GM12878 (cell line): ENCODE results near the gene MEGF11. TPM values are rescaled to one million over a fixed set of nuclear protein-coding genes. Genes with fewer than 3 reads are reported as not detected.

Source experiments
- ATAC-seq: fragments of 200-7000 bp; cut with Tn5 transposase; 3 replicates; pipeline ENCODE4 v1.9.1; 2020; ENCODE audit warnings: mild to moderate bottlenecking, moderate library complexity
- BruUV-seq: library from RNA; stranded (reverse); fragments of 400-500 nt; replicated peaks from 2 replicates; lab custom pipeline; 2021; lab: Mats Ljungman, UMichigan
- CTCF ChIA-PET: fragments of 300-600 bp; sonication (Branson Sonifier 250); formaldehyde crosslinking; extraction: SDS; loops from one replicate; lab custom pipeline; 2021; ENCODE audit warnings: inconsistent platforms; lab: Yijun Ruan, JAX
- POLR2A ChIA-PET: fragments of 350-600 bp; formaldehyde crosslinking; extraction: SDS; loops from one replicate; lab custom pipeline; 2021; ENCODE audit warnings: inconsistent platforms; lab: Charles Lee
- RAD21 ChIA-PET: fragments of 300-600 bp; sonication (Branson Sonifier 250); formaldehyde crosslinking; loops from one replicate; lab custom pipeline; 2023; ENCODE audit warnings: antibody characterized with exemption; ENCODE audit not compliant: unreplicated experiment; lab: Charles Lee
- SMC1A ChIA-PET: fragments of 300-600 bp; sonication (Branson Sonifier 250); formaldehyde crosslinking; loops from one replicate; lab custom pipeline; 2023; ENCODE audit not compliant: unreplicated experiment, uncharacterized antibody; lab: Charles Lee
- DNase-seq: peaks from one replicate; pipeline ENCODE4 v3.0.0-alpha.2; 2011; ENCODE audit warnings: low read depth, low spot score
- FAIRE-seq: peaks from 3 replicates; lab custom pipeline; 2011; peaks lifted over from hg19 to GRCh38; lab: Jason Lieb, UNC
- H2AFZ ChIP-seq: 2 replicates; pipeline ENCODE4 v1.6.0; 2011; ENCODE audit warnings: low read depth, low read length, control low read depth; ENCODE audit not compliant: control insufficient read depth
- H3K27ac ChIP-seq: 2 replicates; pipeline ENCODE4 v1.5.1; 2011; ENCODE audit warnings: control low read depth; ENCODE audit not compliant: control insufficient read depth, insufficient read depth
- H3K27me3 ChIP-seq, 2 experiments: replicated peaks in 1 of 2; 2 replicates each; pipeline versions ENCODE4 v1.6.0 to v1.6.1; 2011; ENCODE audit warnings: low read length in 1 of 2; ENCODE audit not compliant: control insufficient read depth in 2 of 2, insufficient read depth in 2 of 2
- H3K36me3 ChIP-seq, 2 experiments: 2 replicates each; pipeline ENCODE4 v1.5.1; 2011; ENCODE audit warnings: low read length in 1 of 2; ENCODE audit not compliant: control insufficient read depth in 2 of 2, insufficient read depth in 2 of 2
- H3K4me1 ChIP-seq: 2 replicates; pipeline ENCODE4 v1.6.1; 2011; ENCODE audit warnings: mild to moderate bottlenecking, low read length, moderate library complexity, mixed read lengths; ENCODE audit not compliant: control insufficient read depth, insufficient read depth
- H3K4me2 ChIP-seq: 2 replicates; pipeline ENCODE4 v1.6.0; 2011; ENCODE audit warnings: control low read depth; ENCODE audit not compliant: control insufficient read depth, insufficient read depth
- H3K4me3 ChIP-seq: fragments of 200-600 bp; sonication (generic); 2 replicates; pipeline ENCODE4 v1.5.1; 2016
- H3K79me2 ChIP-seq: 2 replicates; pipeline ENCODE4 v1.6.0; 2011; ENCODE audit warnings: low read length; ENCODE audit not compliant: control insufficient read depth, insufficient read depth
- H3K9ac ChIP-seq: 2 replicates; pipeline ENCODE4 v1.8.0; 2011; ENCODE audit warnings: low read length, control low read depth, mixed read lengths; ENCODE audit not compliant: control insufficient read depth, insufficient read depth
- H3K9me3 ChIP-seq: replicated peaks from 3 replicates; pipeline ENCODE4 v1.5.1; 2011; ENCODE audit warnings: mild to moderate bottlenecking, low read length; ENCODE audit not compliant: control insufficient read depth, insufficient read depth
- H4K20me1 ChIP-seq: 2 replicates; pipeline ENCODE4 v1.6.0; 2011; ENCODE audit not compliant: control insufficient read depth, insufficient read depth
- ATF7 ChIP-seq: fragments of 450-650 bp; IDR thresholded peaks from 2 replicates; pipeline ENCODE4 v1.6.1; 2016; ENCODE audit warnings: low read depth, mild to moderate bottlenecking
- FOXK2 ChIP-seq: fragments of 450-650 bp; IDR thresholded peaks from 2 replicates; pipeline ENCODE4 v1.6.1; 2017; ENCODE audit warnings: mild to moderate bottlenecking, moderate library complexity
- MEF2B ChIP-seq: fragments of 450-650 bp; IDR thresholded peaks from 2 replicates; pipeline ENCODE4 v1.6.1; 2018; ENCODE audit warnings: mild to moderate bottlenecking, moderate library complexity; ENCODE audit not compliant: partially characterized antibody, poor library complexity, severe bottlenecking
- SREBF1 ChIP-seq: IDR thresholded peaks from 2 replicates; pipeline ENCODE4 v1.6.1; 2012; ENCODE audit warnings: mild to moderate bottlenecking, low read length
- TBL1XR1 ChIP-seq: IDR thresholded peaks from 2 replicates; pipeline ENCODE4 v1.6.1; 2012; ENCODE audit warnings: low read depth, low read length, improper control_type of control experiment
- ZNF622 ChIP-seq: fragments of 450-650 bp; IDR thresholded peaks from 2 replicates; pipeline ENCODE4 v1.6.1; 2017; ENCODE audit warnings: mild to moderate bottlenecking, inconsistent platforms
- WGBS: methylation state at CpG from one replicate; pipeline ENCODE4 v1.1.6; 2016; ENCODE audit warnings: low lambda C conversion rate; ENCODE audit not compliant: insufficient replicate concordance, insufficient coverage; ENCODE audit errors: missing lambda C conversion rate; 5-methylcytosine and 5-hydroxymethylcytosine counted together
- in situ Hi-C: fragments of 300-500 bp; cut with MboI; formaldehyde crosslinking; loops from 9 replicates; pipeline ENCODE4 v1.14.3; 2018; ENCODE audit warnings: mixed read lengths
- intact Hi-C: fragments of 100-400 bp; cut with micrococcal nuclease; formaldehyde crosslinking; loops from one replicate; pipeline ENCODE4 v1.14.2; 2022; ENCODE audit not compliant: unreplicated experiment
- polyA plus RNA-seq, 11 experiments: library from polyadenylated mRNA; depleted of rRNA in 4 of 11; unstranded in 6 of 11; stranded (reverse) in 5 of 11; fragments of >200 nt; fragmentation: Nextera tagmentation in 4 of 11; fragmentation: Illumina TruSeq in 1 of 11; extraction: Ambion mirVana in 4 of 11; extraction: Trizol in 1 of 11; gene quantifications; 1 replicate in 1 of 11; 2 replicates in 10 of 11; pipeline versions ENCODE4 v1.2.1 to v1.2.3, GENCODE V29; 2011 to 2016; ENCODE audit warnings: inconsistent platforms in 2 of 11, missing spikeins in 2 of 11, low read depth in 1 of 11
- total RNA-seq, 4 experiments: library from RNA; depleted of rRNA in 3 of 4; stranded (reverse); fragments of >200 nt in 3 of 4; fragmentation: Illumina TruSeq in 1 of 4; extraction: Trizol in 1 of 4; gene quantifications; 2 replicates each; pipeline versions ENCODE4 v1.2.1 to v1.2.3, GENCODE V29; 2013 to 2021
- TF ChIP-seq, protein P1 (sequence below): fragments of 150-350 bp; IDR thresholded peaks from 2 replicates; pipeline ENCODE4 v1.6.1; 2016; ENCODE audit warnings: low read depth, low read length
- TF ChIP-seq, protein P2 (sequence below): fragments of 450-650 bp; IDR thresholded peaks from 2 replicates; pipeline ENCODE4 v1.6.1; 2016; ENCODE audit warnings: mild to moderate bottlenecking

MEGF11 gene
- total and polyA plus RNA-seq, 10 of the 15 experiments (the other 5 are each of a cell fraction or from before 2014, with no cell fraction given): 0.03 to 1.7 (median 0.49) TPM

DNA sequence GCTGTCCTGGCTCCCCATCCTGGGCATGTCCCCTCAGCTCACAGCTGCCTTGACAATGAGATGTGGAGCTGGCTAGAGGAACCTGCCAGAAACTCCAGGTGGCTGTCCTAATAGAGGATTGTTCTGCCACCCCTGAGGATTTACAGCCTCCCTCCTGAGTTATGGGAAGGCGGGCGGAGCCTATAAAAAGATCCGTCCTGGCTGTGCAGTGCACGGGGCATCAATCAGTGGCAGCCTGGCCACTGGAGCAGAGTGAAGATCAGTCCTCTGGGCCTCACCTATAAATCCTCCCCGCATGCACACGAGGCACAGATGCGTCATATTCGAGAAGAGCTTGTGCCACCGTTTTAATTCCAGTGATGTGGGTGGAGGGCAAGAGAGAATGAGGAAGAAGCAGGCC lies 90.0 kb downstream of the MEGF11 start:
- Histone ChIP-seq H2AFZ (no peak overlapping the region), H3K4me1 (no peaks in the 10 kb centered on the region; the same call in 1 of the 2 replicates), H3K9ac (no peak overlapping the region), H3K4me3 (no peak overlapping the region), H3K27me3 (no peaks in the 10 kb centered on the region), H3K9me3 (no peaks in the 10 kb centered on the region), H4K20me1 (no peaks in the 10 kb centered on the region), H3K27ac (no peak overlapping the region), H3K36me3 (no peaks in the 10 kb centered on the region), H3K4me2 (no peak overlapping the region), H3K79me2 (no peaks in the 10 kb centered on the region)
- ChIA-PET RAD21 (no interaction called here), POLR2A (interaction anchor here (0.8 to 1.3 kb wide), 2 partner anchors 9 to 261 kb away, joined by 3 read pairs; no protein-coding TSS in a partner anchor), SMC1A (no interaction called here), CTCF (interaction anchor here (0.9 to 1.5 kb wide), 2 partner anchors 9 to 12 kb away, joined by 4 to 6 read pairs; no protein-coding TSS in a partner anchor)
- no TSS peak for BruUV-seq
- TF ChIP-seq MEF2B (no peak), TBL1XR1 (no peak), ZNF622 (no peak), SREBF1 (no peak), ATF7 (no peak), FOXK2 (no peak)
- TF ChIP-seq, protein P1, sequence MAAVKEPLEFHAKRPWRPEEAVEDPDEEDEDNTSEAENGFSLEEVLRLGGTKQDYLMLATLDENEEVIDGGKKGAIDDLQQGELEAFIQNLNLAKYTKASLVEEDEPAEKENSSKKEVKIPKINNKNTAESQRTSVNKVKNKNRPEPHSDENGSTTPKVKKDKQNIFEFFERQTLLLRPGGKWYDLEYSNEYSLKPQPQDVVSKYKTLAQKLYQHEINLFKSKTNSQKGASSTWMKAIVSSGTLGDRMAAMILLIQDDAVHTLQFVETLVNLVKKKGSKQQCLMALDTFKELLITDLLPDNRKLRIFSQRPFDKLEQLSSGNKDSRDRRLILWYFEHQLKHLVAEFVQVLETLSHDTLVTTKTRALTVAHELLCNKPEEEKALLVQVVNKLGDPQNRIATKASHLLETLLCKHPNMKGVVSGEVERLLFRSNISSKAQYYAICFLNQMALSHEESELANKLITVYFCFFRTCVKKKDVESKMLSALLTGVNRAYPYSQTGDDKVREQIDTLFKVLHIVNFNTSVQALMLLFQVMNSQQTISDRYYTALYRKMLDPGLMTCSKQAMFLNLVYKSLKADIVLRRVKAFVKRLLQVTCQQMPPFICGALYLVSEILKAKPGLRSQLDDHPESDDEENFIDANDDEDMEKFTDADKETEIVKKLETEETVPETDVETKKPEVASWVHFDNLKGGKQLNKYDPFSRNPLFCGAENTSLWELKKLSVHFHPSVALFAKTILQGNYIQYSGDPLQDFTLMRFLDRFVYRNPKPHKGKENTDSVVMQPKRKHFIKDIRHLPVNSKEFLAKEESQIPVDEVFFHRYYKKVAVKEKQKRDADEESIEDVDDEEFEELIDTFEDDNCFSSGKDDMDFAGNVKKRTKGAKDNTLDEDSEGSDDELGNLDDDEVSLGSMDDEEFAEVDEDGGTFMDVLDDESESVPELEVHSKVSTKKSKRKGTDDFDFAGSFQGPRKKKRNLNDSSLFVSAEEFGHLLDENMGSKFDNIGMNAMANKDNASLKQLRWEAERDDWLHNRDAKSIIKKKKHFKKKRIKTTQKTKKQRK: no peak
- TF ChIP-seq, protein P2, sequence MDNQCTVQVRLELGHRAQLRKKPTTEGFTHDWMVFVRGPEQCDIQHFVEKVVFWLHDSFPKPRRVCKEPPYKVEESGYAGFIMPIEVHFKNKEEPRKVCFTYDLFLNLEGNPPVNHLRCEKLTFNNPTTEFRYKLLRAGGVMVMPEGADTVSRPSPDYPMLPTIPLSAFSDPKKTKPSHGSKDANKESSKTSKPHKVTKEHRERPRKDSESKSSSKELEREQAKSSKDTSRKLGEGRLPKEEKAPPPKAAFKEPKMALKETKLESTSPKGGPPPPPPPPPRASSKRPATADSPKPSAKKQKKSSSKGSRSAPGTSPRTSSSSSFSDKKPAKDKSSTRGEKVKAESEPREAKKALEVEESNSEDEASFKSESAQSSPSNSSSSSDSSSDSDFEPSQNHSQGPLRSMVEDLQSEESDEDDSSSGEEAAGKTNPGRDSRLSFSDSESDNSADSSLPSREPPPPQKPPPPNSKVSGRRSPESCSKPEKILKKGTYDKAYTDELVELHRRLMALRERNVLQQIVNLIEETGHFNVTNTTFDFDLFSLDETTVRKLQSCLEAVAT: no peak
- no peak for FAIRE-seq
- 80% methylated on average over 9 of the region's 9 CpGs for WGBS
- intact Hi-C loops (no loop called here), in situ Hi-C loops (no loop called here)
- DNase-seq: no peak
- ATAC-seq: no peak
